Smooth muscle cell (in vitro differentiated cells): Measurements from ENCODE around the gene MED26. TPM values are rescaled to one million over a fixed set of nuclear protein-coding genes. Genes with fewer than 3 reads are reported as not detected.

Source experiments
- DNase-seq: peaks from one replicate; lab custom pipeline; 2025; ENCODE audit not compliant: unreplicated experiment; lab: John Stamatoyannopoulos, UW
- H2AFZ ChIP-seq: fragments of 200-600 bp; sonication (generic); 2 replicates; pipeline ENCODE4 v1.6.0; 2016; ENCODE audit warnings: antibody characterized with exemption, low read depth, mild to moderate bottlenecking
- H3F3A ChIP-seq: fragments of 200-600 bp; sonication (generic); 2 replicates; pipeline ENCODE4 v1.6.0; 2017; ENCODE audit warnings: antibody characterized with exemption, low read depth
- H3K27ac ChIP-seq: fragments of 200-600 bp; sonication (generic); 2 replicates; pipeline ENCODE4 v1.5.1; 2016; ENCODE audit warnings: low read depth, mild to moderate bottlenecking
- H3K27me3 ChIP-seq: fragments of 200-600 bp; sonication (generic); 2 replicates; pipeline ENCODE4 v1.6.1; 2016; ENCODE audit warnings: low read depth, mild to moderate bottlenecking
- H3K36me3 ChIP-seq: fragments of 200-600 bp; sonication (generic); 2 replicates; pipeline ENCODE4 v1.5.1; 2016; ENCODE audit warnings: low read depth
- H3K4me1 ChIP-seq: fragments of 200-600 bp; sonication (generic); 2 replicates; pipeline ENCODE4 v1.5.1; 2016; ENCODE audit warnings: low read depth
- H3K4me2 ChIP-seq: fragments of 200-600 bp; sonication (generic); 2 replicates; pipeline ENCODE4 v1.6.0; 2016; ENCODE audit warnings: mild to moderate bottlenecking
- H3K4me3 ChIP-seq: fragments of 200-600 bp; sonication (generic); 2 replicates; pipeline ENCODE4 v1.5.1; 2016; ENCODE audit warnings: mild to moderate bottlenecking
- H3K79me2 ChIP-seq: fragments of 200-600 bp; sonication (generic); 2 replicates; pipeline ENCODE4 v1.6.0; 2016; ENCODE audit warnings: low read depth, mild to moderate bottlenecking
- H3K9ac ChIP-seq: fragments of 200-600 bp; sonication (generic); 2 replicates; pipeline ENCODE4 v1.6.0; 2016; ENCODE audit warnings: low read depth
- H3K9me3 ChIP-seq: fragments of 200-600 bp; sonication (generic); replicated peaks from 2 replicates; pipeline ENCODE4 v1.5.1; 2016; ENCODE audit warnings: low read depth
- H4K20me1 ChIP-seq: fragments of 200-600 bp; sonication (generic); 2 replicates; pipeline ENCODE4 v1.6.0; 2016; ENCODE audit warnings: low read depth
- WGBS: methylation state at CpG from one replicate; pipeline ENCODE4 v1.1.7; 2016; ENCODE audit warnings: low lambda C conversion rate; 5-methylcytosine and 5-hydroxymethylcytosine counted together
- polyA plus RNA-seq: library from polyadenylated mRNA; unstranded; fragments of >200 nt; fragmentation: Nextera tagmentation; extraction: Ambion mirVana; gene quantifications from 2 replicates; pipeline ENCODE4 v1.2.1, GENCODE V29; 2016
- total RNA-seq: library from RNA; depleted of rRNA; stranded (reverse); fragments of >200 nt; gene quantifications from 2 replicates; pipeline ENCODE4 v1.2.3, GENCODE V29; 2014
- TF ChIP-seq, protein P1 (sequence below): fragments of 200-600 bp; sonication (generic); IDR thresholded peaks from 2 replicates; pipeline ENCODE4 v1.5.1; 2017; ENCODE audit warnings: borderline replicate concordance, mild to moderate bottlenecking, antibody characterized with exemption; ENCODE audit not compliant: insufficient read depth, poor library complexity, severe bottlenecking

The MED26 gene
- total and polyA plus RNA-seq, 2 experiments from 2014 or later: 6.3 to 9.6 TPM

DNA sequence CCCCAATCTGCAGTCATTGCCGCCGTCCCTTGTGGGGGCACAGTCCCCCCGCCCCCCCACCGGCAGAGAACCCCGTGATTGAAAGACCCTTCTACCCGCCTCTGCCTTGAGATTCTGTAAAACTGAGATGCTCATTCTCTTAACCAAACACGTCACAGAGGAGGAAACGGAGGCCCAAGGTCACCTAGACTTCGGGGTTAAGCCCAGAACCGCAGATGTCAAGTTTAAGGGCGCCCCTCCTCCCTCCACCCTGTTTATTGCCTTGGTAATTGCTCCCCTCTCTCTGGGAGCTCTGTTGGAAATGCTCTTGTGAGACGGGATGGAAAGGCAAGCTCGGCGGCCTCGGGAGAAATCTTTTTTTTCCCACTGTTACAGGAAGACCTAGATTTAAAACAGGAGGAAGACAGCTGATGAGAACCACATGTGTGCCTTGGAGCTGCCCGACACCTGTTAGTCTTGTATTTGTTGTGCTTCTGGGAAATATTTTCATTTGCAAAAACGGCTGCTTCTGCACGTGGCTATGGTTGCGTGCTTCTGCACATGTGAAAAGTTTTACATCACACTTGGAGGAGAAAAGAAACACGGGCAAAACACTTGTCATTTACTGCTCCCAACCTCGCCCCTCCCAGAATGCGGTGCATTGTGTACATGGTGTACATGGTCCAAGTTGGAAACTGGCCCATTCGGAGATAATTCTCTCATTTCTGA is 1.1 kb upstream of the MED26 start:
- no peak for DNase-seq
- Histone ChIP-seq H3F3A (peaks cover 3% of the 10 kb centered on the region), H4K20me1 (peaks cover 46% of the 10 kb centered on the region), H3K79me2 (peaks cover 41% of the 10 kb centered on the region), H3K9ac (peak overlapping the region; percentile 88), H3K4me2 (peak overlapping the region; percentile 86), H3K27me3 (no peaks in the 10 kb centered on the region), H2AFZ (peak overlapping the region; percentile 67), H3K4me3 (peak overlapping the region; percentile 98), H3K4me1 (peaks cover 8% of the 10 kb centered on the region), H3K9me3 (no peaks in the 10 kb centered on the region), H3K27ac (peak overlapping the region; percentile 85), H3K36me3 (peaks cover 5% of the 10 kb centered on the region)
- TF ChIP-seq, protein P1, sequence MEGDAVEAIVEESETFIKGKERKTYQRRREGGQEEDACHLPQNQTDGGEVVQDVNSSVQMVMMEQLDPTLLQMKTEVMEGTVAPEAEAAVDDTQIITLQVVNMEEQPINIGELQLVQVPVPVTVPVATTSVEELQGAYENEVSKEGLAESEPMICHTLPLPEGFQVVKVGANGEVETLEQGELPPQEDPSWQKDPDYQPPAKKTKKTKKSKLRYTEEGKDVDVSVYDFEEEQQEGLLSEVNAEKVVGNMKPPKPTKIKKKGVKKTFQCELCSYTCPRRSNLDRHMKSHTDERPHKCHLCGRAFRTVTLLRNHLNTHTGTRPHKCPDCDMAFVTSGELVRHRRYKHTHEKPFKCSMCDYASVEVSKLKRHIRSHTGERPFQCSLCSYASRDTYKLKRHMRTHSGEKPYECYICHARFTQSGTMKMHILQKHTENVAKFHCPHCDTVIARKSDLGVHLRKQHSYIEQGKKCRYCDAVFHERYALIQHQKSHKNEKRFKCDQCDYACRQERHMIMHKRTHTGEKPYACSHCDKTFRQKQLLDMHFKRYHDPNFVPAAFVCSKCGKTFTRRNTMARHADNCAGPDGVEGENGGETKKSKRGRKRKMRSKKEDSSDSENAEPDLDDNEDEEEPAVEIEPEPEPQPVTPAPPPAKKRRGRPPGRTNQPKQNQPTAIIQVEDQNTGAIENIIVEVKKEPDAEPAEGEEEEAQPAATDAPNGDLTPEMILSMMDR: no peak
- WGBS: 19% methylated on average over 23 of the region's 23 CpGs

DNA sequence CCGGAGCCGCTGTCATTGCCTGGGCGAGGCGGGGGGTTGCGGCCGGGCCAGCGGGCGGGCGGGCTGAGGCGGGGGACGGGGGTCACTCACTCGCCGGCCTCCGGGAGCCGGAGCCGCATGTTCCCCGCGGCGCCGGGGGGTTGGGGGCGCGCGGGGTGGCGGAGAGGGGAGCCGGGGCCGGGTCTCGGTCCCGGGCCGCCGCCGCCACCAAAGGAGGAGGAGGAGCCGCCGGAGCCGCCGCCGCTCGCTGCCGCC is 149 bp downstream of the MED26 start:
- H3K9me3 ChIP-seq: no peaks in the 10 kb centered on the region
- TF ChIP-seq, protein P1: no peak
- H2AFZ ChIP-seq: no peak overlapping the region
- H3K79me2 ChIP-seq: peaks cover 51% of the 10 kb centered on the region
- H3K4me3 ChIP-seq: peak overlapping the region; percentile 98
- no peak for DNase-seq
- H3K4me2 ChIP-seq: peak overlapping the region; percentile 96
- peaks cover 5% of the 10 kb centered on the region for H3K36me3 ChIP-seq
- peaks cover 52% of the 10 kb centered on the region for H4K20me1 ChIP-seq
- WGBS: 0% methylated on average over 3 of the region's 38 CpGs
- H3K4me1 ChIP-seq: peaks cover 8% of the 10 kb centered on the region
- H3F3A ChIP-seq: peaks cover 3% of the 10 kb centered on the region
- peak overlapping the region; percentile 99 for H3K9ac ChIP-seq
- H3K27ac ChIP-seq: peak overlapping the region; percentile 80
- no peaks in the 10 kb centered on the region for H3K27me3 ChIP-seq

DNA sequence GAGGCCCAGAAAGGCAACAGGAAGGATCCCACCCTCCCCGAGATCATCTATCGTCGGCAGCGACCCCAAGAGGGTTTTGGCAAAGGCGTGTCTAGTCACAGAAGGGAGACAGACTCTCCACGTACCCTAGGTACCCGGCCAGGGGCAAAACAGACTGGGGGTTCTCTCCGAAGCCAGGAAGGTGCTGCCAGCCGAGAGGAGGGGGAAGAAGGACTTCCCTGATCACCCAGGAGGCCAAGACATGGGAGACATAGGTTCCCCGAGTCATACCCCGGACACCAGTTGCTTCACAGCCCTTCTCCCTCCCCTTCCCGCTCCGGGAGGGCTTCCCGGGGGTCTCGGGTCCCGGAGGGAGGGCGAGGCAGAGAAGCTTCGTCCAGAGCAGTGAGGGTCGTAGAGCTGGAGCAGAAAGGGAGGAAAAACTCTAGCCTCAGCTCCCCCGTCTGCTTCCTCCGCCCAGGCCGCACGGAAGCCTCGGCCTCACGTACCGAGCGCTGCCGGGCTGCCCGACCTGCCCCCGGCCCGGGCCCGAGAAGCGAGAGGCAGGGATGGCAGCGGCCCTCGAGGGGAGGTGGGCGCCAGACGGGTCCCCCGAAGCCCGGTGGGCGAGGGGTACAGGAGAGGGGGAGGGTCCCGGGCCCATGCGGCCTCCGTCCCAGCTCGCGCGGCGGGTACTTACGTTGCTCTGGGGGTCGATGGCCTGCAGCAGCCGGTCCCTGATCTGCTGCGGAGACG is 644 bp downstream of the MED26 start:
- Histone ChIP-seq H3K9ac (peak overlapping the region; percentile 99), H3K4me3 (peak overlapping the region; percentile 98), H3K9me3 (no peaks in the 10 kb centered on the region), H3K4me1 (peaks cover 8% of the 10 kb centered on the region), H3K36me3 (peaks cover 5% of the 10 kb centered on the region), H3K4me2 (peak overlapping the region; percentile 96), H3K27ac (peak overlapping the region; percentile 80), H4K20me1 (peaks cover 54% of the 10 kb centered on the region), H2AFZ (no peak overlapping the region), H3K79me2 (peaks cover 56% of the 10 kb centered on the region), H3F3A (peaks cover 3% of the 10 kb centered on the region), H3K27me3 (no peaks in the 10 kb centered on the region)
- TF ChIP-seq, protein P1: no peak
- DNase-seq: no peak
- 2% methylated on average over 52 of the region's 52 CpGs for WGBS
